WTC11 (cell line): ENCODE results near the gene UQCR11. TPM values are rescaled to one million over a fixed set of nuclear protein-coding genes. Genes with fewer than 3 reads are reported as not detected.

Experiments
- ATAC-seq: fragments of 200-7000 bp; cut with Tn5 transposase; 2 replicates; pipeline ENCODE4 v1.10.0; 2021; ENCODE audit warnings: mild to moderate bottlenecking, moderate library complexity
- CTCF ChIA-PET: fragments of 300-600 bp; sonication (Branson Sonifier 250); formaldehyde crosslinking; loops from one replicate; lab custom pipeline; 2021; ENCODE audit warnings: antibody characterized with exemption; lab: Charles Lee
- POLR2A ChIA-PET: fragments of 350-600 bp; sonication (Branson Sonifier 250); formaldehyde crosslinking; loops from one replicate; lab custom pipeline; 2021; ENCODE audit warnings: antibody characterized with exemption; lab: Charles Lee
- DNase-seq: peaks from one replicate; pipeline ENCODE4 v3.0.0; 2021; ENCODE audit warnings: low spot score
- H3K27ac Mint-ChIP-seq: 2 replicates; pipeline ENCODE4 v1.8.0; 2021; ENCODE audit warnings: mixed read lengths
- H3K27me3 Mint-ChIP-seq: 2 replicates; pipeline ENCODE4 v1.8.0; 2021; ENCODE audit warnings: low read depth, mild to moderate bottlenecking, moderate library complexity, mixed read lengths
- H3K36me3 Mint-ChIP-seq: 2 replicates; pipeline ENCODE4 v1.8.0; 2021; ENCODE audit warnings: mixed read lengths
- H3K4me1 Mint-ChIP-seq: 2 replicates; pipeline ENCODE4 v1.8.0; 2022; ENCODE audit warnings: mixed read lengths
- H3K4me3 Mint-ChIP-seq: 2 replicates; pipeline ENCODE4 v1.8.0; 2021; ENCODE audit warnings: mild to moderate bottlenecking, moderate library complexity, mixed read lengths
- H3K9me3 Mint-ChIP-seq: 2 replicates; pipeline ENCODE4 v1.8.0; 2021; ENCODE audit warnings: mixed read lengths
- AR ChIP-seq: fragments of 250-450 bp; sonication (Bioruptor Pico); IDR thresholded peaks from 2 replicates; pipeline ENCODE4 v1.9.0; 2021; ENCODE audit warnings: mild to moderate bottlenecking
- CDX4 ChIP-seq: fragments of 250-450 bp; sonication (Bioruptor Pico); IDR thresholded peaks from 2 replicates; pipeline ENCODE4 v1.9.0; 2021; ENCODE audit warnings: moderate library complexity, mild to moderate bottlenecking, inconsistent platforms, borderline replicate concordance
- E2F4 ChIP-seq: sonication (generic); formaldehyde crosslinking; IDR thresholded peaks from 2 replicates; pipeline ENCODE4 v1.8.1; 2022; ENCODE audit warnings: low read depth, mild to moderate bottlenecking, moderate library complexity, missing genetic modification reagents, borderline replicate concordance
- ELF4 ChIP-seq: sonication (generic); formaldehyde crosslinking; IDR thresholded peaks from 2 replicates; pipeline ENCODE4 v1.8.1; 2022; ENCODE audit warnings: low read depth, mild to moderate bottlenecking, moderate library complexity, missing genetic modification reagents
- ESRRA ChIP-seq: sonication (generic); formaldehyde crosslinking; IDR thresholded peaks from 2 replicates; pipeline ENCODE4 v1.8.1; 2022; ENCODE audit warnings: mild to moderate bottlenecking, missing genetic modification reagents, borderline replicate concordance
- FOXK1 ChIP-seq: sonication (generic); formaldehyde crosslinking; IDR thresholded peaks from 2 replicates; pipeline ENCODE4 v1.8.0; 2022; ENCODE audit warnings: mild to moderate bottlenecking, moderate library complexity, missing genetic modification reagents
- GABPB1 ChIP-seq: sonication (generic); formaldehyde crosslinking; IDR thresholded peaks from 2 replicates; pipeline ENCODE4 v1.8.1; 2023; ENCODE audit warnings: mild to moderate bottlenecking, missing genetic modification reagents
- GTF2I ChIP-seq: fragments of 250-450 bp; sonication (Bioruptor Pico); conservative IDR thresholded peaks from 2 replicates; pipeline ENCODE4 v1.4.0; 2021; ENCODE audit warnings: mild to moderate bottlenecking
- HMGA2 ChIP-seq: fragments of 250-450 bp; sonication (Bioruptor Pico); IDR thresholded peaks from 2 replicates; pipeline ENCODE4 v1.4.0; 2021; ENCODE audit warnings: mild to moderate bottlenecking, moderate library complexity
- IRF2 ChIP-seq: sonication (generic); formaldehyde crosslinking; IDR thresholded peaks from 2 replicates; pipeline ENCODE4 v1.8.0; 2022; ENCODE audit warnings: low read depth, missing genetic modification reagents, borderline replicate concordance
- MLX ChIP-seq: sonication (generic); formaldehyde crosslinking; IDR thresholded peaks from 2 replicates; pipeline ENCODE4 v1.8.1; 2023; ENCODE audit warnings: mild to moderate bottlenecking, missing genetic modification reagents, moderate library complexity
- MXD4 ChIP-seq: fragments of 250-450 bp; sonication (Bioruptor Pico); IDR thresholded peaks from 2 replicates; pipeline ENCODE4 v1.8.0; 2021; ENCODE audit warnings: mild to moderate bottlenecking, moderate library complexity, borderline replicate concordance
- MYBL2 ChIP-seq: sonication (generic); formaldehyde crosslinking; IDR thresholded peaks from 2 replicates; pipeline ENCODE4 v1.8.1; 2023; ENCODE audit warnings: mild to moderate bottlenecking, moderate library complexity, missing genetic modification reagents
- NFE2L1 ChIP-seq: sonication (generic); formaldehyde crosslinking; IDR thresholded peaks from 2 replicates; pipeline ENCODE4 v1.8.1; 2023; ENCODE audit warnings: missing genetic modification reagents
- NFYB ChIP-seq: sonication (generic); formaldehyde crosslinking; conservative IDR thresholded peaks from 2 replicates; pipeline ENCODE4 v1.8.0; 2022; ENCODE audit warnings: low read depth, missing genetic modification reagents
- NR1H2 ChIP-seq: sonication (generic); formaldehyde crosslinking; IDR thresholded peaks from 2 replicates; pipeline ENCODE4 v1.9.0; 2021; ENCODE audit warnings: mild to moderate bottlenecking, moderate library complexity, missing genetic modification reagents
- SOX15 ChIP-seq: fragments of 250-450 bp; sonication (Bioruptor Pico); IDR thresholded peaks from 2 replicates; pipeline ENCODE4 v1.9.0; 2021; ENCODE audit warnings: mild to moderate bottlenecking
- USF1 ChIP-seq: sonication (generic); formaldehyde crosslinking; IDR thresholded peaks from 2 replicates; pipeline ENCODE4 v1.8.0; 2022; ENCODE audit warnings: mild to moderate bottlenecking, missing genetic modification reagents
- ZBTB21 ChIP-seq: sonication (generic); formaldehyde crosslinking; IDR thresholded peaks from 2 replicates; pipeline ENCODE4 v1.8.1; 2023; ENCODE audit warnings: mild to moderate bottlenecking, missing genetic modification reagents, borderline replicate concordance
- ZMAT4 ChIP-seq: fragments of 250-450 bp; sonication (Bioruptor Pico); IDR thresholded peaks from 2 replicates; pipeline ENCODE4 v1.9.0; 2021; ENCODE audit warnings: mild to moderate bottlenecking
- ZNF121 ChIP-seq: sonication (generic); formaldehyde crosslinking; IDR thresholded peaks from 2 replicates; pipeline ENCODE4 v1.8.0; 2023; ENCODE audit warnings: missing genetic modification reagents
- ZNF423 ChIP-seq: fragments of 250-450 bp; sonication (Bioruptor Pico); IDR thresholded peaks from 2 replicates; pipeline ENCODE4 v2.1.2; 2022; ENCODE audit warnings: mild to moderate bottlenecking, moderate library complexity
- ZNF671 ChIP-seq: fragments of 250-450 bp; sonication (Bioruptor Pico); IDR thresholded peaks from 2 replicates; pipeline ENCODE4 v1.8.0; 2021; ENCODE audit warnings: mild to moderate bottlenecking
- total RNA-seq: library from RNA; stranded (reverse); gene quantifications from 3 replicates; pipeline ENCODE4 v1.2.3, GENCODE V29; 2021

UQCR11 gene
- total RNA-seq, 1 experiment from 2014 or later = 198 TPM

GRCh38 chr19:1568320-1569019, 36.8 kb downstream of the UQCR11 start, which contains the start of gene MEX3D (continued):
- peak; percentile 87 for TF ChIP-seq E2F4 (CRISPR knock-in tag)
- peak; percentile 53; the same call in 1 of the 2 replicates for TF ChIP-seq ZBTB21 (CRISPR knock-in tag)
- TF ChIP-seq ZNF671 (CRISPR knock-in tag) = no peak
- 0 out of 2 replicates have a peak, but pooled peaks have one; percentile 50 for TF ChIP-seq GABPB1 (CRISPR knock-in tag)
- no peak for TF ChIP-seq SOX15
- no peak for TF ChIP-seq MLX
- TF ChIP-seq ELF4 (CRISPR knock-in tag) = peak; percentile 92; the same call in 1 of the 2 replicates

GRCh38 chr19:1567848-1568227, 37.4 kb downstream of the UQCR11 start:
- ChIA-PET CTCF (no interaction called here), POLR2A (no interaction called here)

More at GRCh38 chr19:1567848-1568227, 37.4 kb downstream of the UQCR11 start:
- peaks cover 5% of the 10 kb centered on the region; the same call in 1 of the 2 replicates for H3K36me3 Mint-ChIP-seq
- TF ChIP-seq ZNF423 (CRISPR knock-in tag) = no peak
- no peak for TF ChIP-seq ZMAT4
- TF ChIP-seq IRF2 (CRISPR knock-in tag) = no peak
- TF ChIP-seq ZNF121 = no peak
- TF ChIP-seq MYBL2 (CRISPR knock-in tag) = no peak
- TF ChIP-seq ZNF671 (CRISPR knock-in tag) = no peak
- TF ChIP-seq ESRRA (CRISPR knock-in tag) = no peak
- no peak for TF ChIP-seq NFYB (CRISPR knock-in tag)
- TF ChIP-seq NFE2L1 (CRISPR knock-in tag) = no peak
- no peak for TF ChIP-seq GTF2I (CRISPR knock-in tag)
- TF ChIP-seq NR1H2 (CRISPR knock-in tag) = no peak
- no peak for TF ChIP-seq FOXK1
- no peak for TF ChIP-seq MXD4 (CRISPR knock-in tag)
- no peak for TF ChIP-seq AR (CRISPR knock-in tag)
- TF ChIP-seq USF1 = no peak
- TF ChIP-seq HMGA2 (CRISPR knock-in tag) = no peak
- TF ChIP-seq CDX4 (CRISPR knock-in tag) = no peak
- no peak for ATAC-seq
- 0 out of 2 replicates have a peak, but pooled peaks cover 3% of the 10 kb centered on the region for H3K9me3 Mint-ChIP-seq
- peaks cover 38% of the 10 kb centered on the region for H3K27me3 Mint-ChIP-seq
- peaks cover 6% of the 10 kb centered on the region for H3K4me1 Mint-ChIP-seq
- no peak overlapping the region for H3K27ac Mint-ChIP-seq
- no peak overlapping the region for H3K4me3 Mint-ChIP-seq
- no peak for DNase-seq
